ENCODE data around the gene PEAK3. TPM values are rescaled to one million over a fixed set of nuclear protein-coding genes. Genes with fewer than 3 reads are reported as not detected.

PEAK3 gene
- total RNA-seq, 2 donors from 2014 or later, result 2.4 to 8.2 TPM

DNA sequence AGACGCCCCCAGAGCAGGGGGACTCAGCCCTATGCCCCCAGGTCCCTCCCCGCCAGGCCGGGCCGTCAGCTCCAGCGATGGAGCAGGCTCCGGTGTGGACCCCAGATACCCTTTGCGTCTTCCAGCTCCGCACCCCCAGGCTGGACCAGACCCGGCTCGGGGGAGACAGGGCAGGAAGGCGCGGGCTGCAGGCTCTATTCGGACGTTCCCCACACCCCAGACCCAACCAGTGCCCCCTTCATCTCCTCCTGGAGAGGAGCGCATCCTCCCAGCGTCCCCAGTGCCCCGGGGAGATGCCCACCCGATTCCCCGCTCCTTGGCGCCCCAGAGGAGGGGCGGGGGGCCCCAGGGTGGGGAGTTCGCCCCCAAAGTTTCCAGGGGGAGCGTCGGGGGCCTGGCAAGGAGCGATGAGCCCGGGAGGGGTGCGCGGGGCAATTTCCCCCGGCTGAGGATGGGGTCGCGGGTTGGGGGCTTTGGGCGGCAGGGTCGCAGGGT, 25.6 kb upstream of the PEAK3 start:
- Mint-ChIP-seq H3K4me1 (ENCODE audit: low read depth in 2 of 2) (peaks cover 5 to 8% of the 10 kb centered on the region in 2 donors), H3K36me3 (no peaks in the 10 kb centered on the region), H3K27ac (no peak overlapping the region), H3K4me3 (no peak overlapping the region), H3K27me3 (peaks cover 27 to 33% of the 10 kb centered on the region in 2 donors), H3K9me3 (no peaks in the 10 kb centered on the region)
- DNase-seq (ENCODE audit: low spot score) (no peak), ATAC-seq (no peak)

DNA sequence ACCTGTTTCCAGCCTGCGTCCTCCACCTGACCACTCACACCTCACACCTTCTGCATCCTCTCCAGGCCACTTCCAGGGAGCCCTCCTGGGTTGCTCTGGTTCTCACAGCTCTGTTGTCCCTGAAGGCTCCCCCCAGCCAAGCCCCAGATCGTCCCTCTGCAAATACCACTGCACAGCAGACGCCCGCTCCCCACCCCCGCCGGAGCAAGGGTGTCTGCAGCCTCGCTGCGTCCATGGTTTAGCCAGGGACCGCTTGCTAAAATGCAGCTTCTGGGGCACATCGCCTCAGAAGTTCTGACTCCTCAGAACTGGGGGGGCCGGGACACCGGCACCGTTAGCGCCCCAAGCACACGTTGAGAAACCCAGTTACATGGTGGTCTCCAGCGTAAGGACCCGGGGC, 25.0 kb upstream of the PEAK3 start:
- no peak for DNase-seq (ENCODE audit: low spot score)
- peaks cover 5 to 8% of the 10 kb centered on the region in 2 donors for H3K4me1 Mint-ChIP-seq (ENCODE audit: low read depth in 2 of 2)
- no peak overlapping the region for H3K27ac Mint-ChIP-seq
- H3K4me3 Mint-ChIP-seq, result no peak overlapping the region
- no peaks in the 10 kb centered on the region for H3K36me3 Mint-ChIP-seq
- no peaks in the 10 kb centered on the region for H3K9me3 Mint-ChIP-seq
- no peak for ATAC-seq
- H3K27me3 Mint-ChIP-seq, result peaks cover 27 to 33% of the 10 kb centered on the region in 2 donors

DNA sequence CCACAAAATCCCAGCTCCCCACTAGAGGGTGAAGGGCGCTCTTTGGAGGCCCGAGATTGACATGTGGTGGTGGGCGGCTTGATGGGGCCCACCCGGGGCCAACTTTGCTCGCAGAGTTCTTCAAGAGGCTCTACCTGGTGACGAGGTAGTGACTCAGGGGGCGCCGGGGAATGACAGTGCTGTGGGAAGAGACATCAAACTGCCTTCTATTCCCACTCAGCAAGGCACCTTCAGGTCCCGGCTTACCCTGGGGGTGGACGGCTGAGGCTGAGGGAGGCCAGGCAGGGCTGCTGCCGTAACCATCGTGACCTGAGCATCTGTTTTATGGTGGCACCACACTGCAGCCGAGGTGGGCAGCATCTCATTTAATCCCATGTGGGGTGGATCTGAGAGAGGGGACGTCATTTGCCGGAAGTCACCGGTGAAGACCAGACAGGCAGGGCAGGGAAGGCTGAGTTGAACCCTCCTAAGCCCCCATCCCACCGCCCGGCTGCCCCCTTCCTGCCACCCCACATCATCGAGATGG, 24.4 kb upstream of the PEAK3 start:
- ATAC-seq (no peak), DNase-seq (ENCODE audit: low spot score) (no peak)
- Mint-ChIP-seq H3K4me3 (no peak overlapping the region), H3K27ac (no peak overlapping the region), H3K36me3 (no peaks in the 10 kb centered on the region), H3K27me3 (peaks cover 27 to 33% of the 10 kb centered on the region in 2 donors), H3K9me3 (no peaks in the 10 kb centered on the region), H3K4me1 (ENCODE audit: low read depth in 2 of 2) (peaks cover 5 to 8% of the 10 kb centered on the region in 2 donors)

DNA sequence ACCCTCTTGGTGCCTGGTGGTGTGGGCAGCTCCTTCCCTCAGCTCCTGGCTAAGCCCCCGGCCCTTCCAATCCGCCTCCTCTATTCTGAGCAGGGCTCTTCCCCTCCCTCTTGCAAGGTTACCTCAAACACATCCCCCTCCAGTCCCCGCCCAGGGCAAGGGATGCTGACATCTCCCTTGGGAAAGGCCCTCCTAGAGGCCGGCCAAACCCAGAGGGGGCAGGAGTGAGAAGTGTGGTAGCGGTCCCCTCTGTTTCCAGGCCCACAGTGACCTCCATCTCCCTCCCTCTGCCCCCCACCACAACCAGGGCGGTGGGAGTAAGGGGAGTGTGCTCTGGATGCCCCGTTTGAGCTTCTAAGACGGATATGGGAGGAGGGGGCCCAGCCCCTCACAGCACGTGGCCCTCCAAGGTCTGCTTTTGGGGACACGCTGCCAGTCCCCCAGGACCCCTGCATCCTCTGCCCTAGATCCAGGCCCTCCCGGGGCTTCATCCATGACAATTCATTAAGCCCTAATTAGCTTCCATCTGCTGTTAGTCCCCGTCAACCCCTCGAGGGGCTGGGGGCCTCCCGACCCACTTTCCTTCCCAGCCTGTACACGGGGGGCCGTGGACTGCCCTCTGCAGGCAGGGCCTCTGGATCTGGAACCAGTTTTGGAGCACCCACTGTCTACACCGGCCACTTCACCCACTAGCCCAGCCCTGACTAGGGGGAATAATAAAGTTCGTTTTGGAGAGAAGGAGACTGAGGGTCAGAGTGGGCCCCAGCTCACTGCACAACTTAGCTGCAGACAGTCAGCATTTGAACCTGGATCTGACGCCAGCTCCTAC, 23.7 kb upstream of the PEAK3 start:
- Mint-ChIP-seq H3K4me3 (no peak overlapping the region), H3K27me3 (peaks cover 27 to 33% of the 10 kb centered on the region in 2 donors), H3K9me3 (no peaks in the 10 kb centered on the region), H3K27ac (no peak overlapping the region), H3K36me3 (no peaks in the 10 kb centered on the region), H3K4me1 (ENCODE audit: low read depth in 2 of 2) (peaks cover 5 to 8% of the 10 kb centered on the region in 2 donors)
- no peak for DNase-seq (ENCODE audit: low spot score)
- no peak for ATAC-seq

DNA sequence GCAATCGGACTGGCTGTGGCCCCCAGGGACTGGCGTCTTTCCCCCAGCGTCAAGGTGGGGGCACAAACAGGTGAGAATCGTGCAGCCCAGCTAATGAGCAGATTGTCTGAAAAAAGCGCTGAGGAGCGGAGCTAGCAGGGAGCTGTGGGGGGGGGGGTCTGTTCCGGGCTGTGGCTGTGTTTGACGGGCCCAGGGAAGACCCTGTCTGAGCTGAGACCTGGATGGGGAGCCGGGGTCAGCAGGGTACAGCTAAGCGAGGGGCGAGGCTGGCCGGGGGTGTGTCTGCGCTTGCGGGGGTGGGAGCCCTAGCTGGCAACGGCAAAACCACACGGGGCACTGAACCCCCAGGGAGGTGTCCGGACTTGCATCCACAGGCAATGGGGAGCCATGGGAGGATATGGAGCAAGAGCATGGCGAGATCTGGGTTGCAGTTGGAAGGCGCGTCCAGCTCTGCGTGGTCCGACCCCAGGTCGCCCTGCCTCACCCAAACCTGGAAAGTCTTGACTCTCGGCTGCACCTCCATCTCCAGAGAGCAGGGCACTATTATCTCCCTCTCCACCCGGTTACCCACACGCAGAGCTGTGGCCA, 21.3 kb upstream of the PEAK3 start:
- Mint-ChIP-seq H3K9me3 (no peaks in the 10 kb centered on the region), H3K27me3 (peaks cover 20 to 23% of the 10 kb centered on the region in 2 donors), H3K4me3 (no peak overlapping the region), H3K36me3 (no peaks in the 10 kb centered on the region), H3K4me1 (ENCODE audit: low read depth in 2 of 2) (peaks cover 5% of the 10 kb centered on the region in 2 donors), H3K27ac (no peak overlapping the region)
- DNase-seq (ENCODE audit: low spot score) (no peak), ATAC-seq (no peak)

DNA sequence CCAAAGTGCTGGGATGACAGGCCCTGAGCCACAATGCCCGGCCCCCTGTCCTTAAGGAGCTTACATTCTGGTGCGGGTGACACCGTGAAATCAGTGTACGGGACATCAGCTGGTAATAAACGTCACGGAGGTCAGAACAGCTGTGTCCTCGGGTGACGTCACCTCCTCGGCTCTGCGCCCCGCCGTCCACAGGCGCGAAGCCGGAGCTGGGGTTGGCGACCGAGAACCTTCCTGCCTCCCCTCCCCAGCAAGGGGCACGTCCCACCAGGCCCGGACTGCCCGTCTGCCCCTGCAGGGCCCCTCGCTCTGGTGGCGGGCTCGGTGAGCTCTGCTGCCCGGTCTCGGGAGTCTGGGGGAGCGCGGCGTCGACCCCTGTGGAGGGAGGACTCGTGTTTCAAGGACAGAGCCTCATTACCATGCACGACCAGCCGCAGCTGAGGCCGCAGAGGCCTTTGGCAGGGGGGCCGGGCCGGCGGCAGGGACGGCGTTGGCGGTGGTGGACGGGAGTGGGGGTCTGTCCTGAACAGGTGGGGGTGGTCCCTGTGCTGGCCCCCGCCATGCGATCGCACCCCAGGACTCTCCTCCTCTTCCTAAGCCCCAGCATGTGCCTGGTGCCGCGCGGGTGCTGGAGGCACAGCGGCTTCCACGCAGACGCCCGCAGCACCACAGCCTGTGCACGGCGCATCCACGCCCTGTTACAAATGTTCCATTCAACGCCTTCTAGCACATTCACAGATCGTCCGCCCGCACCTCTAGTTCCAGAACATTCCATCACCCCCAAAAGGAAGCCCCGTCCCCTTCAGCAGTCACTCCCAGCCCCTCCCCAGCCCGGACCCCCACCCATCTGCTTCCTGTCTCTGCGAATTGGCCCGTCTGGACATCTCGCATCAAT, 20.6 kb upstream of the PEAK3 start:
- H3K27ac Mint-ChIP-seq, result no peak overlapping the region
- peak; percentile 53 to 70 for ATAC-seq
- no peaks in the 10 kb centered on the region for H3K36me3 Mint-ChIP-seq
- no peaks in the 10 kb centered on the region for H3K9me3 Mint-ChIP-seq
- no peak for DNase-seq (ENCODE audit: low spot score)
- H3K4me1 Mint-ChIP-seq (ENCODE audit: low read depth in 2 of 2), result peaks cover 5% of the 10 kb centered on the region in 2 donors
- H3K27me3 Mint-ChIP-seq, result peaks cover 20 to 23% of the 10 kb centered on the region in 2 donors
- H3K4me3 Mint-ChIP-seq, result no peak overlapping the region

DNA sequence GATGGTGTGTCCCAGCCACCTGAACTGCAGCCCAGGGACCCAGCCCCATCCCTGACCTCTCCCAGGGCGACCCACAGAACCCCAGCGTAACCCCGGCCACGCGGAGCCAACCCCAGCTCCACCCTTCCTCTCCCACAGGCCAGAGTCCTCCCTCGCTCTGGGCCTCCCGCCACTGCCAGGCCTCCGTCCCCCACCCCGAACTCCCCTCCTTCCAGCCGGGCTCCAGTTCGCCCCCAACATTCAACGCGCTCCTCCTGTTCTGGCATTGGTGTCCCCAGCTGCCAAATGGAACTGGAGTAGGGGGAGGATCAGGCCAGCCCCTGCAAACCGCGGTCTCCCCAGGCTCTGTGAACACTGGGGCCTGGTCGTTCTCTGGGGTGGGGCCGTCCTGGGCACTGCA, 18.6 kb upstream of the PEAK3 start:
- H3K4me1 Mint-ChIP-seq (ENCODE audit: low read depth in 2 of 2), result peaks cover 5% of the 10 kb centered on the region in 2 donors
- ATAC-seq (no peak), DNase-seq (ENCODE audit: low spot score) (no peak)
- H3K27ac Mint-ChIP-seq, result no peak overlapping the region
- no peaks in the 10 kb centered on the region for H3K9me3 Mint-ChIP-seq
- H3K27me3 Mint-ChIP-seq, result peaks cover 14 to 15% of the 10 kb centered on the region in 2 donors
- no peaks in the 10 kb centered on the region for H3K36me3 Mint-ChIP-seq
- no peak overlapping the region for H3K4me3 Mint-ChIP-seq

DNA sequence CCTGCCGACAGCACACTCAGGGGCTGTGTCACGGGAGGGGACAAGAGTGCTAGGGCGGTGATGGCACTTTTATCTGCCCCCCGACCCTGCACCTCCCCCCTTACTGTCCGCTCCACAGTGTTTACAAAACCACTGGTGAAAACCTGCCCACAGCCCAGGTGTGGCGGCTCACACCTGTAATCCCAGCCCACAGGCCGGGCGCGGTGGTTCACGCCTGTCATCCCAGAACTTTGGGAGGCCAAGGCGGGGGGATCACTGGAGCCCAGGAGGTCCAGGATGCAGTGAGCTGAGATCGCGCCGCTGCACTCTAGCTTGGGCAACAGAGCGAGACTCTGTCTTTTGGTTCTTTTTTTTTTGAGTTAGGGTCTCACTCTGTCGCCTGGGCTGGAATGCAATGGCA, 14.2 kb upstream of the PEAK3 start:
- no peak for ATAC-seq
- Mint-ChIP-seq H3K4me3 (no peak overlapping the region), H3K27ac (no peak overlapping the region), H3K36me3 (no peaks in the 10 kb centered on the region), H3K9me3 (no peaks in the 10 kb centered on the region), H3K27me3 (no peaks in the 10 kb centered on the region), H3K4me1 (ENCODE audit: low read depth in 2 of 2) (peaks cover 0 to 10% of the 10 kb centered on the region in 2 donors)
- no peak for DNase-seq (ENCODE audit: low spot score)

DNA sequence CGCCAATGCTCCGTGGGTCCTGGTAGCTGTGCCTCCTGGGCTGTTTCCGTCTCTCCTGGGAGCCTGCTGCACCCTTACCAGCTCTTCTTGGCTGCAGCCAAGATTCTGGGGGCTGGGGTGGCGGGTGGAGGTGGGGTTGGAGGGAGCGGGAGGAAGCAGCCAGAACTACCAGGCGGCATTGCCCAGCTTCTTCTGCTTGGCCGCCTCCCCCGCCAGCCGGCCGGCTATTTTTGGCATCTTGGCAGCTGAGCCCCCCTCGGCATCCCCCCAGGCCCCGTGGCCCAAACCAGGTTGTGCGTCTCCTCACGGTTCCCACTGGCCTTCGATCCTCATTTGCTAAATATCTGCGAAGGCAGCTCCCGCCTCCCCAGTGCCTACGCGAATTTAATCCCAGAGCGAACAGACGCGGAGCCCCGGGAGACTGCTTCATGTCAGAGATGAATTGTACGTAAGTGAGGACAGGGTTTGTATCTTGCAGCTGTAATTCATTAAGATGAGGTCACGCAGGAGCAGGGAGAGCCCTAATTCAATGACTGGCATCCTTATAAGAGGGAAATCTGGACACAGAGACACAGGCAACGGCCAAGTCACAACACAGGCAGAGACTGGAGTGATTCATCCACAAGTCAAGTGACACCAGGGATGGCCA, 12.8 kb upstream of the PEAK3 start:
- ATAC-seq (no peak), DNase-seq (ENCODE audit: low spot score) (no peak)
- Mint-ChIP-seq H3K4me3 (no peak overlapping the region), H3K27me3 (no peaks in the 10 kb centered on the region), H3K9me3 (no peaks in the 10 kb centered on the region), H3K4me1 (ENCODE audit: low read depth in 2 of 2) (peaks cover 1 to 12% of the 10 kb centered on the region in 2 donors), H3K36me3 (no peaks in the 10 kb centered on the region), H3K27ac (no peak overlapping the region)

DNA sequence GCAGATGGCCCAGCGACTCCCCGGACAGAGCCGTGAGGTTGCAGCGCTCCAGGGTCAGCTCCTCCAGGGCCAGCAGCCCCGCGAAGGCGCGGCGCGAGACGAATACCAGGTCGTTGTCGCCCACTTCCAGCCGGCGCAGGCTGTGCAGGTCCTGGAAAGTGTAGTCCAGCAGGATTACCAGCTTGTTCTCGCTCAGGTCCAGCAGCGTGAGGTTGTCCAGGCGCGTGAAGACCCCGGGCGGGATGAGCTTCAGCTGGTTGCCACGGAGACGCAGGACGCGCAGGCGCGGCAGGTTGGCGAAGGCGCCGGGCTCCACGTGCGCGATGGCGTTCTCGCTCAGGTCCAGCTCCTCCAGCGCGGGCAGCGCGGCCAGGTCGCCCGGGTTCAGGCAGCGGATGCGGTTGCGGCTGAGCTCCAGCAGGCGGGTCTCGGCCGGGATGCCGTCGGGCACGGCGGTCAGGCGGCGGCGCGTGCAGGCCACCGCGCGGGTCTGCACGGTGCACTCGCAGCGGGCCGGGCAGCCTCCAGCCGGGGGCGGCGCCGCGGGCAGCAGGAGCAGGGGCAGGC, 9.3 kb upstream of the PEAK3 start:
- DNase-seq (ENCODE audit: low spot score) (no peak), ATAC-seq (no peak)
- Mint-ChIP-seq H3K36me3 (no peaks in the 10 kb centered on the region), H3K27me3 (peaks cover 0 to 3% of the 10 kb centered on the region in 2 donors), H3K9me3 (no peaks in the 10 kb centered on the region), H3K4me1 (ENCODE audit: low read depth in 2 of 2) (peaks cover 21 to 29% of the 10 kb centered on the region in 2 donors), H3K27ac (no peak overlapping the region), H3K4me3 (peak overlapping the region; percentile 67)

DNA sequence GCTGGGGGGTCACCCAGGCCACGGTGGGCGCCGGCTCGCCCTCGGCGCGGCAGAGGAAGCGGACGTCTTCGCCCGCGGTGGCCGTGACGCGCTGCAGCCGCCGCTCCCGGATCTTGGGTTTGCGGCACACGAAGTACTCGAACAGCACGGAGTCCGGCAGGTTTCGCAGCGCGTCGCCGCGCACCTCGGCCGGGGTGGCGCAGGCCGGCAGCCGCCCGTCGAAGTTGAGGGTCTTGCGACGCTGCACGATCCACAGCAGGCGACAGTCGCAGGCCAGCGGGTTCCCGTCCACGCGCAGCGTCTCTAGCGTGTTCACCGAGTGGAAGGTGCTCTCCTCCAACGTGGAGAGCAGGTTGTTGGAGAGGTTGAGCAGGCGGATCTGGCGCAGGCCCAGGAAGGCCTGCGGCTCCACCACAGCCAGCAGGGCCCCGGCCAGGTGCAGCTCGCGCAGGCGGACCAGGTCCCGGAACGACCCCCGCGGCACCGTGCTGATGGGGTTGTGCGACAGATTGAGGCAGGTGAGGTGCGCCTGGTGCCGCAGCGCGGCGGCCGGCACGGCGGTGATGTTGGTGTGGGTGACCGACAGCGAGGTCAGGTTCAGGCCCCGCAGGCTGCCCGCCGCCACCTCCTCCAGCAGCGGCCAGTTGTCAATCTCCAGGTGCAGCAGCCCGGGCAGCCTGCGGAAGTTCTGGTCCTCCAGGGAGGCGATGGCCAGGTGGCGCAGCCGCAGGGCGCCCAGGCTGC, 8.6 kb upstream of the PEAK3 start:
- Mint-ChIP-seq H3K9me3 (no peaks in the 10 kb centered on the region), H3K4me3 (peak overlapping the region; percentile 67), H3K4me1 (ENCODE audit: low read depth in 2 of 2) (peaks cover 21 to 29% of the 10 kb centered on the region in 2 donors), H3K27ac (no peak overlapping the region), H3K36me3 (no peaks in the 10 kb centered on the region), H3K27me3 (peaks cover 0 to 3% of the 10 kb centered on the region in 2 donors)
- DNase-seq (ENCODE audit: low spot score), result no peak
- ATAC-seq, result peak; percentile 37 to 51

DNA sequence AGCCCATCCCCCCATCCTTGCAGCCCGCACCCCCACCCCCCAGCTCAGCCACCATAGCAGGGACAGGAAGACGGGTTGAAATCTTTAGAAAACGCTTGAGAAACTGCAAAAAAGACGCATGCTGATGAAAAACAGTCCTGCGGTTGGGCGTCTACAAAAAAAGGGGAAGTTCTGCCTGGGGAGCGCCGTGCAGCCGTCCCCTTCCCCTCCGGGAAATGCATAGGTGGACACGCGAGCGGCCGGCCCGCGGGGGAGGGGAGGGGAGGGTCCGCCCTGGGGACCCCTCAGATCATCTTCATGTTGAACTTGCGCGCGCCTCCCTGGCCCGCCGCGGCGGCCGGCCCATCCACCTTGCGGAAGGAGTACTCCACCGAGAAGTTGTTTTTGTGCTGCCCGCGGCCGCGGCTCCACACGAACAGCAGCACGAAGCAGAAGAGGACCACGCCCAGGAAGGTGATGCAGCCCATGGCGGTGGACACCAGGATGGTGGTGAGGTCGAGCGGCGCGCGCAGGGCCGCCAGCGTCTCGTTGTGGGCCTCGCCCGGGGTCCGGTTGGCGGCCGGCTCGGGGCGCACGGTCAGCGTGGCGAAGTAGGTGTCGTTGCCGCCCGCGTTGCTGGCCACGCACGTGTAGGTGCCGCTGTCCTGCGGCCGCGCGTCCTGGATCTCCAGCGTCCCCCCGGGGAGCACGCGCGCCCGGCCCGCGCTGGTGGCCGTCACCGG, 7.9 kb upstream of the PEAK3 start:
- Mint-ChIP-seq H3K4me1 (ENCODE audit: low read depth in 2 of 2) (peaks cover 21 to 31% of the 10 kb centered on the region in 2 donors), H3K4me3 (peak overlapping the region; percentile 91), H3K27ac (peak overlapping the region; percentile 86 to 92), H3K36me3 (no peaks in the 10 kb centered on the region), H3K27me3 (peaks cover 0 to 3% of the 10 kb centered on the region in 2 donors), H3K9me3 (no peaks in the 10 kb centered on the region)
- ATAC-seq (peak; percentile 79), DNase-seq (ENCODE audit: low spot score) (peak; percentile 79)
